ENCODE measurements around the gene AKT1. TPM values are rescaled to one million over a fixed set of nuclear protein-coding genes. Genes with fewer than 3 reads are reported as not detected.

AKT1 gene
- total and polyA plus RNA-seq, 2 of the 13 experiments (the other 11 are each of a cell fraction or from before 2014, with no cell fraction given): 96.2 to 116 TPM

DNA sequence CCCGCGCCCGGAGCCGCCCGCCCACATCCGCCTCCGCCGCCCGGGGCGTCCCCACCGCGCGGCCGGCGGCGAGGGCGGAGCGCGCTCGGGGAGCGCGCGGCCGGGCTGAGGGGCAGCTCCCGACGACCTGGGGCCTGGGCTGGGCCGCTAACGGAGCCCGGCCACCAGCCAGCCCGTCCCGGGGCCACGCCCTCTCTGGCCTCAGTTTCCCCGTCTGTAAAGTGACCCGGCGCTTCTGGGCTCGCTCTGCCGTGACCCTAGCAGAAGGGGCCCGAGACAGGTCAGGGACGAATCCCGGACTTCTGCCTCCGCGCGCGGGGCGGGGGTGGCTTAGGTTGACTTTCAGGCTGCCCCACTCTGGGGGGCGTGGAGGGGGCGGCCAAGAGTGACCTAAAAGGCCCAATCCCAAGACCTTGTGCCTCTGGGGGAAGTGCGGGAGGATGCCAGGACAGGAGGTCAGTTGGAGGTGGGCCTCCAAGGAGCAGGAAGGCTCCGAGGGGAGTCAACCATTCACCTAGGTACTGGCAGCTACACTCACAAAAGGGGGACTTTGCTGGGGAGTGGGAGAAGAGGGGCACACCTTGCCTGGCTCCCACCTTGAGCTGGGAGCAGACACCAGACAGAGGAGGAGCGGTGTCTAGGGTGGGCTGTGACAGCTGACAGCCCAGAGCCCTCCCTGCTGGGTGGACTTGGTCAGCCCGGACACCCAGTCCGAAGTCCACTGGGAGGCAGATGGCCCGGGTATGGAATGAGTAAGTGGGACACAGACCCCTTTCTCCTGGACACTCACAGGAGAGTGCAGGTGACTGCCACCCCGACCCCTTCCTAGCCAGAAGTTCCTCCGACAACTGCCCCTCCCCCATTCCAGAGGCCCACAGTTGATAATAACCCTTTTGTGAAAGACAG is 486 bp upstream of the AKT1 start (continued):
- TF ChIP-seq ZFX (CRISPR knock-in tag; IDR thresholded peaks at IDR 0.05; ENCODE audit: low read depth) (peak; percentile 54), NFRKB (IDR thresholded peaks at IDR 0.05) (no peak), MZF1 (CRISPR knock-in tag; IDR thresholded peaks at IDR 0.05; ENCODE audit: borderline replicate concordance) (no peak), PHF5A (CRISPR knock-in tag; IDR thresholded peaks at IDR 0.05; ENCODE audit: low read depth, unreplicated experiment) (no peak), NCOA5 (CRISPR knock-in tag; IDR thresholded peaks at IDR 0.05) (no peak), ZSCAN12 (CRISPR knock-in tag; IDR thresholded peaks at IDR 0.05) (no peak), ZNF292 (CRISPR knock-in tag; IDR thresholded peaks at IDR 0.05; ENCODE audit: borderline replicate concordance, low read depth) (no peak), ZMAT3 (CRISPR knock-in tag; conservative IDR thresholded peaks at IDR 0.05) (0 out of 2 replicates have a peak, but pooled peaks have one; percentile 73), ZNF652 (CRISPR knock-in tag; IDR thresholded peaks at IDR 0.05; ENCODE audit: borderline replicate concordance, low read depth) (no peak), ZNF792 (CRISPR knock-in tag; IDR thresholded peaks at IDR 0.05) (no peak), ZNF564 (CRISPR knock-in tag; IDR thresholded peaks at IDR 0.05) (0 out of 2 replicates have a peak, but pooled peaks have one; percentile 37), ZNF879 (CRISPR knock-in tag; IDR thresholded peaks at IDR 0.05) (0 out of 2 replicates have a peak, but pooled peaks have one; percentile 50), ZNF383 (CRISPR knock-in tag; IDR thresholded peaks at IDR 0.05; ENCODE audit: borderline replicate concordance) (no peak)
- TF ChIP-seq, protein P1, sequence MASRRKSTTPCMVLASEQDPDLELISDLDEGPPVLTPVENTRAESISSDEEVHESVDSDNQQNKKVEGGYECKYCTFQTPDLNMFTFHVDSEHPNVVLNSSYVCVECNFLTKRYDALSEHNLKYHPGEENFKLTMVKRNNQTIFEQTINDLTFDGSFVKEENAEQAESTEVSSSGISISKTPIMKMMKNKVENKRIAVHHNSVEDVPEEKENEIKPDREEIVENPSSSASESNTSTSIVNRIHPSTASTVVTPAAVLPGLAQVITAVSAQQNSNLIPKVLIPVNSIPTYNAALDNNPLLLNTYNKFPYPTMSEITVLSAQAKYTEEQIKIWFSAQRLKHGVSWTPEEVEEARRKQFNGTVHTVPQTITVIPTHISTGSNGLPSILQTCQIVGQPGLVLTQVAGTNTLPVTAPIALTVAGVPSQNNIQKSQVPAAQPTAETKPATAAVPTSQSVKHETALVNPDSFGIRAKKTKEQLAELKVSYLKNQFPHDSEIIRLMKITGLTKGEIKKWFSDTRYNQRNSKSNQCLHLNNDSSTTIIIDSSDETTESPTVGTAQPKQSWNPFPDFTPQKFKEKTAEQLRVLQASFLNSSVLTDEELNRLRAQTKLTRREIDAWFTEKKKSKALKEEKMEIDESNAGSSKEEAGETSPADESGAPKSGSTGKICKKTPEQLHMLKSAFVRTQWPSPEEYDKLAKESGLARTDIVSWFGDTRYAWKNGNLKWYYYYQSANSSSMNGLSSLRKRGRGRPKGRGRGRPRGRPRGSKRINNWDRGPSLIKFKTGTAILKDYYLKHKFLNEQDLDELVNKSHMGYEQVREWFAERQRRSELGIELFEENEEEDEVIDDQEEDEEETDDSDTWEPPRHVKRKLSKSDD (CRISPR knock-in tag; IDR thresholded peaks at IDR 0.05; ENCODE audit: low read depth): no peak
- TF ChIP-seq, protein P2, sequence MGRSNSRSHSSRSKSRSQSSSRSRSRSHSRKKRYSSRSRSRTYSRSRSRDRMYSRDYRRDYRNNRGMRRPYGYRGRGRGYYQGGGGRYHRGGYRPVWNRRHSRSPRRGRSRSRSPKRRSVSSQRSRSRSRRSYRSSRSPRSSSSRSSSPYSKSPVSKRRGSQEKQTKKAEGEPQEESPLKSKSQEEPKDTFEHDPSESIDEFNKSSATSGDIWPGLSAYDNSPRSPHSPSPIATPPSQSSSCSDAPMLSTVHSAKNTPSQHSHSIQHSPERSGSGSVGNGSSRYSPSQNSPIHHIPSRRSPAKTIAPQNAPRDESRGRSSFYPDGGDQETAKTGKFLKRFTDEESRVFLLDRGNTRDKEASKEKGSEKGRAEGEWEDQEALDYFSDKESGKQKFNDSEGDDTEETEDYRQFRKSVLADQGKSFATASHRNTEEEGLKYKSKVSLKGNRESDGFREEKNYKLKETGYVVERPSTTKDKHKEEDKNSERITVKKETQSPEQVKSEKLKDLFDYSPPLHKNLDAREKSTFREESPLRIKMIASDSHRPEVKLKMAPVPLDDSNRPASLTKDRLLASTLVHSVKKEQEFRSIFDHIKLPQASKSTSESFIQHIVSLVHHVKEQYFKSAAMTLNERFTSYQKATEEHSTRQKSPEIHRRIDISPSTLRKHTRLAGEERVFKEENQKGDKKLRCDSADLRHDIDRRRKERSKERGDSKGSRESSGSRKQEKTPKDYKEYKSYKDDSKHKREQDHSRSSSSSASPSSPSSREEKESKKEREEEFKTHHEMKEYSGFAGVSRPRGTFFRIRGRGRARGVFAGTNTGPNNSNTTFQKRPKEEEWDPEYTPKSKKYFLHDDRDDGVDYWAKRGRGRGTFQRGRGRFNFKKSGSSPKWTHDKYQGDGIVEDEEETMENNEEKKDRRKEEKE (IDR thresholded peaks at IDR 0.05): no peak
- TF ChIP-seq, protein P3, sequence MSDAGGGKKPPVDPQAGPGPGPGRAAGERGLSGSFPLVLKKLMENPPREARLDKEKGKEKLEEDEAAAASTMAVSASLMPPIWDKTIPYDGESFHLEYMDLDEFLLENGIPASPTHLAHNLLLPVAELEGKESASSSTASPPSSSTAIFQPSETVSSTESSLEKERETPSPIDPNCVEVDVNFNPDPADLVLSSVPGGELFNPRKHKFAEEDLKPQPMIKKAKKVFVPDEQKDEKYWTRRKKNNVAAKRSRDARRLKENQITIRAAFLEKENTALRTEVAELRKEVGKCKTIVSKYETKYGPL (CRISPR knock-in tag; IDR thresholded peaks at IDR 0.05): no peak
- TF ChIP-seq, protein P4, sequence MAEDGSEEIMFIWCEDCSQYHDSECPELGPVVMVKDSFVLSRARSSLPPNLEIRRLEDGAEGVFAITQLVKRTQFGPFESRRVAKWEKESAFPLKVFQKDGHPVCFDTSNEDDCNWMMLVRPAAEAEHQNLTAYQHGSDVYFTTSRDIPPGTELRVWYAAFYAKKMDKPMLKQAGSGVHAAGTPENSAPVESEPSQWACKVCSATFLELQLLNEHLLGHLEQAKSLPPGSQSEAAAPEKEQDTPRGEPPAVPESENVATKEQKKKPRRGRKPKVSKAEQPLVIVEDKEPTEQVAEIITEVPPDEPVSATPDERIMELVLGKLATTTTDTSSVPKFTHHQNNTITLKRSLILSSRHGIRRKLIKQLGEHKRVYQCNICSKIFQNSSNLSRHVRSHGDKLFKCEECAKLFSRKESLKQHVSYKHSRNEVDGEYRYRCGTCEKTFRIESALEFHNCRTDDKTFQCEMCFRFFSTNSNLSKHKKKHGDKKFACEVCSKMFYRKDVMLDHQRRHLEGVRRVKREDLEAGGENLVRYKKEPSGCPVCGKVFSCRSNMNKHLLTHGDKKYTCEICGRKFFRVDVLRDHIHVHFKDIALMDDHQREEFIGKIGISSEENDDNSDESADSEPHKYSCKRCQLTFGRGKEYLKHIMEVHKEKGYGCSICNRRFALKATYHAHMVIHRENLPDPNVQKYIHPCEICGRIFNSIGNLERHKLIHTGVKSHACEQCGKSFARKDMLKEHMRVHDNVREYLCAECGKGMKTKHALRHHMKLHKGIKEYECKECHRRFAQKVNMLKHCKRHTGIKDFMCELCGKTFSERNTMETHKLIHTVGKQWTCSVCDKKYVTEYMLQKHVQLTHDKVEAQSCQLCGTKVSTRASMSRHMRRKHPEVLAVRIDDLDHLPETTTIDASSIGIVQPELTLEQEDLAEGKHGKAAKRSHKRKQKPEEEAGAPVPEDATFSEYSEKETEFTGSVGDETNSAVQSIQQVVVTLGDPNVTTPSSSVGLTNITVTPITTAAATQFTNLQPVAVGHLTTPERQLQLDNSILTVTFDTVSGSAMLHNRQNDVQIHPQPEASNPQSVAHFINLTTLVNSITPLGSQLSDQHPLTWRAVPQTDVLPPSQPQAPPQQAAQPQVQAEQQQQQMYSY (CRISPR knock-in tag; IDR thresholded peaks at IDR 0.05): no peak
- TF ChIP-seq, protein P5, sequence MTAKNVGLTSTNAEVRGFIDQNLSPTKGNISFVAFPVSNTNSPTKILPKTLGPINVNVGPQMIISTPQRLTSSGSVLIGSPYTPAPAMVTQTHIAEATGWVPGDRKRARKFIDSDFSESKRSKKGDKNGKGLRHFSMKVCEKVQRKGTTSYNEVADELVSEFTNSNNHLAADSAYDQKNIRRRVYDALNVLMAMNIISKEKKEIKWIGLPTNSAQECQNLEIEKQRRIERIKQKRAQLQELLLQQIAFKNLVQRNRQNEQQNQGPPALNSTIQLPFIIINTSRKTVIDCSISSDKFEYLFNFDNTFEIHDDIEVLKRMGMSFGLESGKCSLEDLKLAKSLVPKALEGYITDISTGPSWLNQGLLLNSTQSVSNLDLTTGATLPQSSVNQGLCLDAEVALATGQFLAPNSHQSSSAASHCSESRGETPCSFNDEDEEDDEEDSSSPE (CRISPR knock-in tag; IDR thresholded peaks at IDR 0.05): no peak
